ENCODE measurements around the gene POU6F2.

DNA sequence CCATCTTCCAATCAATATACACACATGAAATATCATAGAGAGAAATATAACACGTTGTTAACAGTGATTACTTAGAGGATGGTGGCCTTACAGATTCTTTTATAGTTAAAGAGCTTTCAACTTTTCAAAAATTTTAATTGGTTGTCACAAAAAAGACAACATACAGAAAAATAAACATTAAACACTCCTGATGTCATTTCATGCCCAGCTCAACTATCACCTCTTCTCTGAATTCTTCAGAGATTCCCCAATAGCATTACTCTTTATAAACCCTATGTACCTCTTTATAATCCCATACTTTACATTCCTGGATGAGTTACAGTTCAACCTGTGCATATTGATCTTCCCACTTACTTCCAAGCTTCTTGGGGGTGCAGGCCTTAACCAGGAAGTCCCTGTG lies 159.8 kb downstream of the POU6F2 start:
- TF ChIP-seq EZH2phosphoT487 (IDR thresholded peaks at IDR 0.05; ENCODE audit: insufficient read depth, low read depth), result no peak
- TF ChIP-seq EZH2 (IDR thresholded peaks at IDR 0.05; ENCODE audit: insufficient read depth, poor library complexity, severe bottlenecking), result no peak
